Bronchial epithelial cell (primary cell): ENCODE results near the gene CD81. TPM values are rescaled to one million over a fixed set of nuclear protein-coding genes. Genes with fewer than 3 reads are reported as not detected.

Experiments
- DNase-seq: peaks from one replicate; pipeline ENCODE4 v3.0.0-alpha.2; 2010; ENCODE audit warnings: low read depth
- FAIRE-seq: peaks from 2 replicates; lab custom pipeline; 2011; peaks lifted over from hg19 to GRCh38; lab: Jason Lieb, UNC
- H3K27me3 ChIP-seq: 2 replicates; pipeline ENCODE4 v1.5.1; 2011; ENCODE audit warnings: low read length; ENCODE audit not compliant: control insufficient read depth, insufficient read depth
- H3K36me3 ChIP-seq: 2 replicates; pipeline ENCODE4 v1.5.1; 2011; ENCODE audit warnings: low read length; ENCODE audit not compliant: control insufficient read depth, insufficient read depth
- H3K4me3 ChIP-seq: 2 replicates; pipeline ENCODE4 v1.5.1; 2011; ENCODE audit warnings: mild to moderate bottlenecking, low read depth, low read length, control low read depth
- CTCF ChIP-seq: IDR thresholded peaks from 2 replicates; pipeline ENCODE4 v1.5.1; 2011; ENCODE audit warnings: mild to moderate bottlenecking, moderate library complexity, low read length, control low read depth, inconsistent platforms; ENCODE audit not compliant: insufficient read depth, severe bottlenecking
- total RNA-seq: library from RNA; depleted of rRNA; stranded (reverse); fragments of >200 nt; gene quantifications from 2 replicates; pipeline ENCODE4 v1.2.1, GENCODE V29; 2014

Gene CD81
- total RNA-seq, 1 donor from 2014 or later = 133 TPM

- H3K4me3 ChIP-seq = no peak overlapping the region
- DNase-seq (no peak), FAIRE-seq (no peak)
- H3K36me3 ChIP-seq = peaks cover 38% of the 10 kb centered on the region
- peak; percentile 3 for TF ChIP-seq CTCF
- no peaks in the 10 kb centered on the region for H3K27me3 ChIP-seq
Measured at GRCh38 chr11:2393941-2394817, 17.1 kb downstream of the CD81 start.

- FAIRE-seq (no peak), DNase-seq (no peak)
- H3K36me3 ChIP-seq = peaks cover 36% of the 10 kb centered on the region
- H3K4me3 ChIP-seq = no peak overlapping the region
- no peaks in the 10 kb centered on the region for H3K27me3 ChIP-seq
- TF ChIP-seq CTCF = no peak
Measured at GRCh38 chr11:2394818-2395105, 17.7 kb downstream of the CD81 start.

GRCh38 chr11:2395211-2395730 is 18.2 kb downstream of the CD81 start:
- Histone ChIP-seq H3K36me3 (peaks cover 33% of the 10 kb centered on the region), H3K27me3 (no peaks in the 10 kb centered on the region), H3K4me3 (no peak overlapping the region)
- DNase-seq (no peak), FAIRE-seq (no peak)
- TF ChIP-seq CTCF = no peak

GRCh38 chr11:2395856-2396255 is 18.7 kb downstream of the CD81 start:
- Histone ChIP-seq H3K27me3 (no peaks in the 10 kb centered on the region), H3K36me3 (peaks cover 32% of the 10 kb centered on the region), H3K4me3 (no peak overlapping the region)
- TF ChIP-seq CTCF = no peak
- FAIRE-seq (no peak), DNase-seq (no peak)

GRCh38 chr11:2396471-2396870 is 19.4 kb downstream of the CD81 start:
- TF ChIP-seq CTCF = no peak
- no peaks in the 10 kb centered on the region for H3K27me3 ChIP-seq
- H3K4me3 ChIP-seq = no peak overlapping the region
- DNase-seq (no peak), FAIRE-seq (no peak)
- H3K36me3 ChIP-seq = peaks cover 32% of the 10 kb centered on the region
